ENCODE measurements around the gene SYS1. TPM values are rescaled to one million over a fixed set of nuclear protein-coding genes. Genes with fewer than 3 reads are reported as not detected.

SYS1 gene
- total RNA-seq, 2 experiments from 2014 or later: 23.9 to 25.6 TPM

DNA sequence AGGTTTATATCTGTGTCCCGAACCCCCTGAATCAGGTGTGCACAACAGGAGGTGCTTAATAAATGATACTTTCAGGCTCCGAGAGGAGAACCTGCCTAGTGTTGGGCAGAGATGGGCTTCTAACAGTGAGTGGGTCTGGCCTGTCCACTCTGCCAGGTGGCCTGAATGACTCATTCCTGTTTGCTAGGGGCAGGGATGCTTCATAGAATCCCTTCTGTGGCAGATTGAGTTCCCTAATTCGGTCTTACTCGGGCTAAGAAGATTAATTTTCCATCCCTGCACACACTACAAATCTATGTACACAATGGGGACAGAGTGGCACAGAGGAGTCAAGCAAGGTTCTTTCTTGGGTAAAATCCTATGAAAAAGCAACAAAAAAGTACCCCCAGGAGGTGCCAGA is 34.5 kb upstream of the SYS1 start:
- no peak for DNase-seq
- Mint-ChIP-seq H3K4me1 (no peaks in the 10 kb centered on the region), H3K27me3 (no peaks in the 10 kb centered on the region), H3K36me3 (ENCODE audit: low read depth) (peaks cover 4% of the 10 kb centered on the region), H3K9me3 (no peaks in the 10 kb centered on the region), H3K27ac (no peak overlapping the region), H3K4me3 (no peak overlapping the region)
- ChIA-PET CTCF (no interaction called here), POLR2A (no interaction called here)

DNA sequence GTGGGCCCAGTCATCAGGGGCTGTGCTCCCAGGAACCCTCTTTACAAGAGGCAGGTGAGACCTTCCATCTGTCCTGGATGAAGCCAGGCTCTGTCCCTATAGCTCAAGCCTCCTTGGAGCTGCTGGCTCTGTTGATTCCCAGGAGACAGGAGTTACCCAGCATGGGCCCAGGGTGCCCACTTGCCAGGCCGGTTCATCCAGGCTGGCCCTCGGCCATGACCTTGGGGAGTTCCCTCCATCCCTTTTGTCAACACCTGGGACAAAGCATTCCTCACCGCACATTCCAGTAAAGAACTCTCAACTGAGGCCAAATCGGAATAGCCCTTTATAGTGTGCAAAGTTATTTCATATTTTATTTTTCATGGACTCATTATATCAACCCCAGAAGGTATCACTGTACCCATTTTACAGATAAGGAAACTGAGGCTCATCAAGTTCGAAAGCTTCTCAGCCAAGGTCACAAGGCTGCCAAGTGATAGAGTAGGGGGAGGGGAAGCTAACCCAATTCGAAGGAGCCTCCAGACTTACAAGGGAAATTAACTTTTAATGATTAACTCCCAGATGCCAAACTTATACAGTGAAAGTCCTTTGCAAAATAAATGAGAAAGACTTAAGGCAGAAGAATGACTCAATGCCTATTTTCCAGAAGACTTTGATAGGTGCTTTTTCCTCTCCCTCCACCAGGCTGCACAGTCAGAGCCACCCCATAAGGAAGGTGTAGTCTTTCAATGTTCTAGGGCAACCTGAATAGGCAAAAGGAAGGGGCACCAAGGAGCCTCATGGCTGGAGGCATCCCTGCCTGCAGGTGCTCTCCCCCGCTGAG is 33.2 kb upstream of the SYS1 start:
- H3K27ac Mint-ChIP-seq: no peak overlapping the region
- CTCF ChIA-PET: no interaction called here

DNA sequence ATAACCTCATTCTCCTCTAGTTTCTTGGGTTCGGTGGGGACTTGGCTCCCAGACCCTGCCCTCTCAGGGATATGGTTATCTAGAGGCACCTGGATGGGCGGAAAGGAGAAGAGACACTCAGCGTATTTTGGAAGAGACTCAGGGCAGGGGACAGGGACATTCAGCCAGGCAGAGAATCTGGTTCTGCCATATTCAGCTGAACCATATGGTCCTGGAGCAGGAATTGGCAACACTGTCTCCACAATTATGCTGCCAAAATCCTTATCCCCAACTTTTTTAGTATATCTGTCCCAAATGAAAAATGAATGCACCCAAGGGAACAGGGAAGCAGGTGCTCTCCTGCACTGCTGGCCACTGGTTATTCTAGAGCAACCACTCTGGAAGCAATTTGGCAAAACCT is 32.5 kb upstream of the SYS1 start:
- Mint-ChIP-seq H3K36me3 (ENCODE audit: low read depth) (peaks cover 4% of the 10 kb centered on the region), H3K9me3 (no peaks in the 10 kb centered on the region), H3K4me3 (no peak overlapping the region), H3K4me1 (no peaks in the 10 kb centered on the region), H3K27ac (no peak overlapping the region), H3K27me3 (no peaks in the 10 kb centered on the region)
- CTCF ChIA-PET: interaction anchor here (0.9 kb wide), 2 partner anchors 11 to 33 kb away, joined by 3 read pairs; partner anchors contain the start of gene SYS1
- POLR2A ChIA-PET: no interaction called here
- DNase-seq: no peak

More for the DNA sequence above, 33.2 kb upstream of the SYS1 start:
- no peak overlapping the region for H3K4me3 Mint-ChIP-seq
- POLR2A ChIA-PET: no interaction called here
- no peaks in the 10 kb centered on the region for H3K27me3 Mint-ChIP-seq
- H3K9me3 Mint-ChIP-seq: no peaks in the 10 kb centered on the region
- peaks cover 4% of the 10 kb centered on the region for H3K36me3 Mint-ChIP-seq (ENCODE audit: low read depth)
- no peaks in the 10 kb centered on the region for H3K4me1 Mint-ChIP-seq
- no peak for DNase-seq

DNA sequence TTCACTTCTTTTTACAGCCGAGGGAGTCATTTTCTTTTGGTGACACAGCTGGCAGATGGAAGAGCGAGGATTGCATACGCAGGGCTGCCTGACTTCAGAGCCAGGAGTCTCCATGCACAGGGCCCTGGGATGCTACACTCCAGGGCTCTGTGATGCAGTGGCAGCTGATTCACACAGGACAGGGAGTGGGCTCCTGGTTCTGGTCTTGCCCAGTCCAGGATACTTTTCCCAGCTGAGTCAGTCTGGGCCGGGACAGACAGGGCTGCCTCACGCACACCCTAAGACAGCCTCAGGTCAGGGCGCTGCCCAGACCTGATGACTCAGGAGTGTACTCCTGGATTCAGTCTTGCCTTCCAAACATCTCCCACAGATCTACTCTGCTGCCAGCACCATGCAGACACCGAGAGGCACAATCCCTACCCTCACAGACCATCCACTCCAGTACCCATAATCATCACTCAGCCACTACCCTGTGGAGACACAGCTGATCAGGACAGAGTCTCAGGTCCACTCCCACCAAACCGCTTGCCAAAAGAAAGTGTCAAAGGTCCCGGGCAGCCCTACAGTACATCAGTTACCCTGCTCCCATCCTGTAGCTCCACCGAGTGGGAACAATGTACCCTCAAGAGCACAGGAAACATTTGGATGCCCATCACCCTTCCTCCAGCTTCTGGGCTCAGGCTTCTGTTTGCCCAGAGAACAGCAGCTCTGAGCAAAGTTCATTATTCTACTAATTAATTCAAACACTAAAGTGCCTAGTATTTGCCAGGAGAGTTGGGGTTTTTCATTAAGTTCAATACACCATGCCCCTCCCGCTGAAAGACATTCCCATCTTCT is 26.2 kb upstream of the SYS1 start:
- ChIA-PET CTCF (interaction anchor here (0.8 to 2.6 kb wide), 3 partner anchors 8 to 37 kb away, joined by 3 to 8 read pairs (median 5); partner anchors contain the start of gene SDC4), POLR2A (no interaction called here)
- Mint-ChIP-seq H3K4me1 (peaks cover 3% of the 10 kb centered on the region), H3K4me3 (no peak overlapping the region), H3K9me3 (no peaks in the 10 kb centered on the region), H3K27ac (no peak overlapping the region), H3K27me3 (no peaks in the 10 kb centered on the region), H3K36me3 (ENCODE audit: low read depth) (no peaks in the 10 kb centered on the region)
- DNase-seq: no peak

DNA sequence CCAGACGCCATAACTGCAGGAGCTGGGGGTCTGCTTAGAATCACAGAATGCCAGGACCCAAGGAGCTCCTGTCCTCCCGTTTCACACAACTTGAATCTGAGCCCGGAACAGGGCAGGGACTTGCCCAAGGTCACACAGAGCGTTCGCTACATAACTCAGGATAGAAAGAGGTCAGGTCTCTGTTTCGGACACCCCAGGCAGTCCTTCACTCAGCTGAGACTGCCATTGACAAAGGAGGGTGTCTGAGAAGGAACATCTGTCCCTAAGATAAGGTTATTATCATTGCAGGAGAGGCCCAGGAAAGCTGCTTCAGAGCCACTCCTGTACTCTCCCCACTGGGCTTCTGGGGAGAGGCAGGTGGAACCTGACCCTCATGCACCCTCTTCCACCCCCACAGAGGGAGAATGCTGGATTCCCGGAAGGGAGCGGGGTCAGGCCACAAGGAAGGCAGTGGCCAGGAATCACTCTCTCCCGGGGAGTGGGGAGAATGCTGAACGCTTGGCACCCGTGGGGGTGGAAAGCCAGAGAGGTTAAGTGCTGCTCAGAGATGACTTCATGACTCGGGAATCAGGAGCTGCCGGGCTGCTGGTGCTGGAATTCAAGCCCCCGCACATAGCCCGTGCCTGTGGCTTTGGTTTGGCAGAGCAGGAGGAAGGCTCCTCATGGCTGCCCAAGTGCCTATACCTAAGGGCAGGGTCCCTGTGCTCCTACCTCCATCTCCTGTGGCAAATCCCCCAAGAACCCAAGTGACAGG is 25.4 kb upstream of the SYS1 start:
- Mint-ChIP-seq H3K36me3 (ENCODE audit: low read depth) (no peaks in the 10 kb centered on the region), H3K27ac (no peak overlapping the region), H3K27me3 (no peaks in the 10 kb centered on the region), H3K4me1 (peaks cover 3% of the 10 kb centered on the region), H3K4me3 (no peak overlapping the region), H3K9me3 (no peaks in the 10 kb centered on the region)
- CTCF ChIA-PET: interaction anchor here (0.8 to 0.9 kb wide), 2 partner anchors 10 to 36 kb away, joined by 3 to 5 read pairs; partner anchors contain the start of gene SDC4
- no peak for DNase-seq
- POLR2A ChIA-PET: no interaction called here

DNA sequence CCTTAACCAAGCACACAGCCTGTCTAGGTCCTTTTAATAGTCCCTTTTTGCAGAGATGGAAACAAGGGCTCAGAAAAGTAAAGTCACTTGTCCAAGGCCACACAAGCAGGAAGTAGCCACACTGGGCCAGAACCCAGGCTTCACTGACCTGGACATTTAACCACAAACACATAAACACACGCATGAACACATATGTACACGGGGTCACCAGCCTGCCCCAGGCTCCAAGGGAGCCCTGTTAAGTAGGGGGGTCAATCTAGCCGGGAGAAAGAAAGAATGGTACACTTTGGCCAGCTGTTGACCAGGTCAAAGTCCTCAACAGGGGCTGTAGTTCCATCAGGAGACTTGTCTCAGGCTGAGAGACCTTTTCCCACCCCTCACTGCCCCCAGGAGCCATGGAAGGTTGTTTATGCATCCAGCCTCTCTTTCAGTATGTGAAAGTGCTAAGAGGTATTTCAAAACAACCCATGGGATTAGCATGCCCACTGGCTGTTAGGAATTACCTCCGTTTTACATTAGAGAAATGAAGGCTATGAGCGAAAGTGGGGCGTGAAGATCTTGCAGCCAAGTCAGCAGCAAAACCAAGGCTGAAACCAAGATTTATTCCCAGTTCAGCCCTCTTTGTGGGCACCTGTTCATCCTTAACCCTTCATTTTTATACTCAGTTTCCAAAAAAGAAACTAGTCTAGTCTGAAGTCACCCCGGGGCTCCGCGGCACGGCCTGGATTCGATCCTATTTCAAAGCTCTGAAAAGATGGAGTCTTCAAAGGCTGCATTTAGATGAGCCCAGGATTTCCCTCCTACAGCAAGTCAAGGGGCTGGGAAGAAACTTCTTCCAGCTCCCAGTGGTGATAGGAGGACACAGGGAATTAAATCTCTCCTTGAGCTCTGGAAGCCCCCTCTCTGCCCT is 24.6 kb upstream of the SYS1 start:
- peaks cover 3% of the 10 kb centered on the region for H3K4me1 Mint-ChIP-seq
- POLR2A ChIA-PET: no interaction called here
- H3K36me3 Mint-ChIP-seq (ENCODE audit: low read depth): no peaks in the 10 kb centered on the region
- H3K27ac Mint-ChIP-seq: no peak overlapping the region
- H3K4me3 Mint-ChIP-seq: no peak overlapping the region
- CTCF ChIA-PET: interaction anchor here (1.6 to 1.7 kb wide), 2 partner anchors 18 to 25 kb away, joined by 4 to 5 read pairs; partner anchors contain the start of gene SYS1
- no peaks in the 10 kb centered on the region for H3K9me3 Mint-ChIP-seq
- H3K27me3 Mint-ChIP-seq: no peaks in the 10 kb centered on the region
- no peak for DNase-seq

DNA sequence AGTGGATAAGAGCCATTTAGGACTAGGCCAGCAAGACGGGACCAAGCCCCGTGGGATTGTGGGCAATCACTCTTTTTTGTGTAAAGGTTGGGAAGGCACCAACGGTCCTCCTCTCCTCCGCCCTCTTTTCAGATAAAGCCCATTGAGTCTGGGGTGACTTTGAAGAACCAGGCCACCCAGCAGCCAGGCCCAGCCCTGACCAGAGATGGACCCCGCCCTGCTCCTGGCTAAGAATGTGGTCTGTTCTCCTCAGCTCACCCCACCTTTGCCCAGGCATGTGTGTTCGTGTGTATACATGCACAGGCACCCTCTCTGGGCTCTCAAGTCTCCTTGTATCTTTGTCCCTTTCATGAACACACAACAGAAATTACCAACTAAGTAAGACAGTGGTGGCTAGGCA is 23.9 kb upstream of the SYS1 start:
- DNase-seq: no peak
- Mint-ChIP-seq H3K27me3 (no peaks in the 10 kb centered on the region), H3K9me3 (no peaks in the 10 kb centered on the region), H3K4me3 (no peak overlapping the region), H3K36me3 (ENCODE audit: low read depth) (no peaks in the 10 kb centered on the region), H3K4me1 (peaks cover 3% of the 10 kb centered on the region), H3K27ac (no peak overlapping the region)
- CTCF ChIA-PET: interaction anchor here (1.6 to 1.7 kb wide), 3 partner anchors 19 to 27 kb away, joined by 3 to 5 read pairs (median 4); partner anchors contain the start of gene SYS1
- POLR2A ChIA-PET: no interaction called here

DNA sequence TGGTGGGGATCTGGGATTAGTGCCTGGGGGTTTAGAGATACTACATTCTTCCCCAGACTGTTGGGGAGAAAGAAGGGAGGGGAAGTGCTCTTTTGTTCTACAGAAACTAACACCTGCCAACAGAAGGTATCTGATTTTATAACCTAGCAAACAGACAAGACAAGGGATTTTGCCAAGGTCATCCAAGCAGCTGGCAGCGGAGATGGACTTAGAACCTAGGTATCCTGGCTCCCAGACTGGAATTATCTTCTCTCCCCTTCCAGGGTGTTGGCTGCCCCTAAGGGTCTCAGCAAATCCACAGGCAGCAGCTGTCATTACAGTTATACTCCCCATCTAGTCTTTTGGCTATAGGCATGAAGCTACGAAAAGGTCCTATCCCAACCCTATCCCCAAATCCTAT is 23.2 kb upstream of the SYS1 start:
- no peaks in the 10 kb centered on the region for H3K27me3 Mint-ChIP-seq
- CTCF ChIA-PET: interaction anchor here (1.6 to 1.7 kb wide), 3 partner anchors 20 to 28 kb away, joined by 3 to 5 read pairs (median 4); partner anchors contain the start of gene SYS1
- no peaks in the 10 kb centered on the region for H3K36me3 Mint-ChIP-seq (ENCODE audit: low read depth)
- POLR2A ChIA-PET: no interaction called here
- H3K4me3 Mint-ChIP-seq: no peak overlapping the region
- no peaks in the 10 kb centered on the region for H3K9me3 Mint-ChIP-seq
- peaks cover 3% of the 10 kb centered on the region for H3K4me1 Mint-ChIP-seq
- no peak for DNase-seq
- H3K27ac Mint-ChIP-seq: no peak overlapping the region

DNA sequence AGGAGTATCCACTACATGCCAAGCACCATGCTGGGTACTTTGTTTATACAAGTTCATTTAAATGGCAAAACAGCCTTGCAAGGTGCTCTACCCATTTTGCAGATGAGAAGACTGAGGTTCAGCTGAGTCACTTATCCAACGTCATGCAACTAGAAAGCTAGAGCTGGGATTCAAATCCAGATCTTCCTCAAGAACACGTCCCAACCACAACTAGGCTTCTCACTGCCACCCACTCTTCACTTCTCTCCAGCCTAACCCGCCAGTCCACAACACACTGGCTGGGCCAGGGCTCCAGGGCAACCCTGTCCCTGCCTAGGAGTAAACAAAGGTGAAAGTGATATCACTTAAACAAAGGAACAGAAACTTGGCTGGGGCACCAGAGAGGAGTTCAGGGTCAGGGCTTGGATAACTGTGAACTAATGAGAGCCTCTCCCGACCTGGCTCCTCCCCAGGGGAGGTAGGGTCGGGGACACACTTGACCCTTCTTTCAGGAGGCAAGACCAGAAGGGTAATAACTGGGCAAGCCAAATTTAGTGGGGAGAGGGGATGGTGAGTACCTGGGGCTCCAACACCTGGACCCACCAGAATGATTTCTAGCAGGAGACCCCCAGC is 22.6 kb upstream of the SYS1 start:
- no peaks in the 10 kb centered on the region for H3K9me3 Mint-ChIP-seq
- CTCF ChIA-PET: interaction anchor here (1.6 to 2.0 kb wide), 3 partner anchors 17 to 29 kb away, joined by 3 to 7 read pairs (median 5); no protein-coding TSS in a partner anchor

DNA sequence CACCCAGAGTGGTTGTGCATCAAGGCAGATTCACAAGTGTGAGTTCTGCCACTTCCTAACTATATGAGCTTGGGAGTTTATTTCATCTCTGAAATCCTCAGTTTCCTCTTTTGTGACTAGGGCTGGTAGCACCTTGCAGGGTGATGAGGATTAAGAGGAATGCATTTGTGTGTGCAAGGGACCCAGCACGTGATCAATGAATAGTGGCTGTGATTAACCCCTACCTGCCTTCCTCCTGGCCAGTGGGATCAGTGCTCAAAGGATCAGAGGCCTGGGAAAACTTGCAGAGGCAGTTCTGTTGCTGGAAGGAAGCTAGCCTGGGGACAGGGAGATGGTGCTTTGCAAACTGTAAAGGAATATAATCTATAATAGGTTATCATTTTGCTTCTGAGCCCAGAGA is 22.0 kb upstream of the SYS1 start:
- H3K27ac Mint-ChIP-seq: no peak overlapping the region
- ChIA-PET POLR2A (no interaction called here), CTCF (interaction anchor here (2.0 kb wide), 1 partner anchor 18 kb away, joined by 7 read pairs; no protein-coding TSS in a partner anchor)
- no peak overlapping the region for H3K4me3 Mint-ChIP-seq
- H3K36me3 Mint-ChIP-seq (ENCODE audit: low read depth): no peaks in the 10 kb centered on the region
- H3K9me3 Mint-ChIP-seq: no peaks in the 10 kb centered on the region
- peaks cover 8% of the 10 kb centered on the region for H3K4me1 Mint-ChIP-seq
- no peak for DNase-seq
- H3K27me3 Mint-ChIP-seq: no peaks in the 10 kb centered on the region

More for the DNA sequence above, 22.6 kb upstream of the SYS1 start:
- POLR2A ChIA-PET: no interaction called here
- Mint-ChIP-seq H3K27ac (no peak overlapping the region), H3K27me3 (no peaks in the 10 kb centered on the region), H3K36me3 (ENCODE audit: low read depth) (no peaks in the 10 kb centered on the region), H3K4me1 (peaks cover 3% of the 10 kb centered on the region), H3K4me3 (no peak overlapping the region)
- DNase-seq: no peak

DNA sequence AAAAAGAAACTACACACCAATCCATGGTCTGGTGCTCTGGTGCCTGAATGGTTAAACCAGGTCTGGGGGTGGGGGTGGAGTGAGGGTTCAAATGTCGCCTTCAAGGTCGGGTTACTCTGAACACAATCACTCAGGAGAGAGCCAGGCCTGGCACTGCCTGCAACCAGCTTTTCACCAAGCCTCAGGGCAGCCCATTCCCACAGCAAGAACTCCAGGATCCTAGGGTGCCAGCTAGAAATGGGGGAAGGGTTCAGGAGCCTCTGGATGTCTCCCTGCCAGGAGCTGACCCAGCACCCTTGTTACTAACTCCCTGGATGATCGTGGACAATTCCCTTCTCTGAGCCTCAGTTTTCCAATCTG is 21.4 kb upstream of the SYS1 start:
- ChIA-PET POLR2A (no interaction called here), CTCF (interaction anchor here (0.9 to 2.0 kb wide), 2 partner anchors 19 to 21 kb away, joined by 3 to 7 read pairs; partner anchors contain the start of gene SYS1)
- Mint-ChIP-seq H3K9me3 (no peaks in the 10 kb centered on the region), H3K27ac (no peak overlapping the region), H3K4me3 (no peak overlapping the region), H3K4me1 (peaks cover 14% of the 10 kb centered on the region), H3K27me3 (no peaks in the 10 kb centered on the region), H3K36me3 (ENCODE audit: low read depth) (no peaks in the 10 kb centered on the region)
- no peak for DNase-seq
